GM23338 (cell line): Measurements from ENCODE around the gene ILF2. TPM values are rescaled to one million over a fixed set of nuclear protein-coding genes. Genes with fewer than 3 reads are reported as not detected.

ENCODE experiments used
- ATAC-seq: fragments of 200-7000 bp; cut with Tn5 transposase; 3 replicates; pipeline ENCODE4 v1.9.1; 2020
- DNase-seq: peaks from one replicate; pipeline ENCODE4 v3.0.0-alpha.2; 2015; ENCODE audit warnings: low spot score
- H2AFZ ChIP-seq: fragments of 200-600 bp; sonication (generic); 2 replicates; pipeline ENCODE4 v1.8.0; 2016; ENCODE audit warnings: antibody characterized with exemption, mild to moderate bottlenecking, moderate library complexity
- H3F3A ChIP-seq: fragments of 200-600 bp; sonication (generic); replicated peaks from 2 replicates; pipeline ENCODE4 v1.8.0; 2017; ENCODE audit warnings: antibody characterized with exemption, mixed run types, low read depth
- H3K27ac ChIP-seq: fragments of 200-600 bp; sonication (generic); 2 replicates; pipeline ENCODE4 v1.6.1; 2016; ENCODE audit warnings: low read depth
- H3K27me3 ChIP-seq: fragments of 200-600 bp; sonication (generic); 2 replicates; pipeline ENCODE4 v1.8.0; 2016; ENCODE audit warnings: mild to moderate bottlenecking, mixed run types, moderate library complexity; ENCODE audit not compliant: insufficient read depth
- H3K36me3 ChIP-seq: fragments of 200-600 bp; sonication (generic); 2 replicates; pipeline ENCODE4 v1.8.0; 2016; ENCODE audit warnings: mild to moderate bottlenecking; ENCODE audit not compliant: insufficient read depth
- H3K4me1 ChIP-seq: fragments of 200-600 bp; sonication (generic); 2 replicates; pipeline ENCODE4 v1.8.0; 2016; ENCODE audit warnings: mild to moderate bottlenecking, moderate library complexity; ENCODE audit not compliant: insufficient read depth
- H3K4me2 ChIP-seq: fragments of 200-600 bp; sonication (generic); 2 replicates; pipeline ENCODE4 v1.7.1; 2017; ENCODE audit warnings: mixed run types
- H3K4me3 ChIP-seq: fragments of 200-600 bp; sonication (generic); 2 replicates; pipeline ENCODE4 v1.6.1; 2016; ENCODE audit warnings: mixed run types
- H3K79me2 ChIP-seq: fragments of 200-600 bp; sonication (generic); replicated peaks from 2 replicates; pipeline ENCODE4 v1.8.0; 2017; ENCODE audit warnings: mild to moderate bottlenecking; ENCODE audit not compliant: insufficient read depth
- H3K9me2 ChIP-seq: fragments of 200-600 bp; sonication (generic); 2 replicates; pipeline ENCODE4 v1.8.0; 2017; ENCODE audit not compliant: insufficient read depth
- H4K20me1 ChIP-seq: fragments of 200-600 bp; sonication (generic); replicated peaks from 2 replicates; pipeline ENCODE4 v1.8.0; 2017; ENCODE audit warnings: mild to moderate bottlenecking; ENCODE audit not compliant: insufficient read depth
- H3K27ac Mint-ChIP-seq: 2 replicates; pipeline ENCODE4 v1.8.0; 2020; ENCODE audit warnings: inconsistent platforms, mild to moderate bottlenecking, moderate library complexity, mixed read lengths
- H3K27me3 Mint-ChIP-seq: 3 replicates; pipeline ENCODE4 v1.8.0; 2022; ENCODE audit warnings: low read depth, mild to moderate bottlenecking, moderate library complexity, mixed read lengths, inconsistent platforms; ENCODE audit not compliant: insufficient read depth, poor library complexity
- H3K36me3 Mint-ChIP-seq: 3 replicates; pipeline ENCODE4 v1.8.0; 2021; ENCODE audit warnings: low read depth, mild to moderate bottlenecking, inconsistent platforms, moderate library complexity, mixed read lengths
- H3K4me1 Mint-ChIP-seq: 3 replicates; pipeline ENCODE4 v1.8.0; 2020; ENCODE audit warnings: mild to moderate bottlenecking, inconsistent platforms, mixed read lengths
- H3K4me3 Mint-ChIP-seq: 3 replicates; pipeline ENCODE4 v1.8.0; 2021; ENCODE audit warnings: moderate library complexity, mild to moderate bottlenecking, inconsistent platforms, mixed read lengths
- H3K9me3 Mint-ChIP-seq: 3 replicates; pipeline ENCODE4 v1.8.0; 2020; ENCODE audit warnings: moderate library complexity, mild to moderate bottlenecking, inconsistent platforms, mixed read lengths
- POLR2AphosphoS5 ChIP-seq: IDR thresholded peaks from 2 replicates; pipeline ENCODE4 v1.6.1; 2016; ENCODE audit warnings: antibody characterized with exemption, low read depth
- polyA plus RNA-seq: library from polyadenylated mRNA; unstranded; fragments of >200 nt; fragmentation: Nextera tagmentation; extraction: Ambion mirVana; gene quantifications from 2 replicates; pipeline ENCODE4 v1.2.1, GENCODE V29; 2016
- total RNA-seq: library from RNA; depleted of rRNA; stranded (reverse); fragments of >200 nt; shearing (Covaris generic); gene quantifications from 2 replicates; pipeline ENCODE4 v1.2.3, GENCODE V29; 2014
- TF ChIP-seq, protein P1 (sequence below), 2 experiments: fragments of 200-600 bp in 1 of 2; sonication (generic) in 1 of 2; conservative IDR thresholded peaks; 2 replicates each; pipeline versions ENCODE4 v1.5.1 to v1.6.1; 2016 to 2017; ENCODE audit warnings: antibody characterized with exemption in 2 of 2, low read depth in 2 of 2, mild to moderate bottlenecking in 2 of 2, moderate library complexity in 1 of 2
- TF ChIP-seq, protein P2 (sequence below): fragments of 250-450 bp; sonication (Bioruptor Pico); IDR thresholded peaks from 2 replicates; pipeline ENCODE4 v1.5.0; 2020; ENCODE audit warnings: mild to moderate bottlenecking, moderate library complexity
- TF ChIP-seq, protein P3 (sequence below): IDR thresholded peaks from 2 replicates; pipeline ENCODE4 v1.6.1; 2016; ENCODE audit warnings: antibody characterized with exemption

The ILF2 gene
- total and polyA plus RNA-seq, 2 experiments from 2014 or later = 214 to 337 TPM

DNA sequence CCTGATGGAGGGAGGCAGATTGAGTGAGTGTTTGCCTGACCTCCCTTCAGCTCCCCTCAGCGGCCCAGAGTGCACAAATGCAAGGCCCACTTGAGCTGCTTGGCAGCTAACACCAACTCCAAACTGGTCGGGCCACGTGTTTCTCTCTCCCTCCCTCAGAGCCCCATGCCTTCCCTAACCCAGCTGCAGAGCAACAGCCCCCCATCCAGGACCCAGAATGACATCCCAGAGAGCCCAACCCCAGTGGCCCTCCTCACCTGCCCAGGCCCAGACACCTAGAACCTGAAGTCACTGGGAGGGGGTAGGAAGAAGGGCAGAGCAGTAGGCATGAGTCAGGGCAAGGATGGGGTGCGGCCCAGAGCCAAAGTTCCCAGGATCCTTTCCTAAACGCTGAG lies 53.9 kb downstream of the ILF2 start:
- H3K79me2 ChIP-seq = no peaks in the 10 kb centered on the region
- H3K4me3 ChIP-seq = no peak overlapping the region
- H3F3A ChIP-seq = no peaks in the 10 kb centered on the region
- no peak overlapping the region for H3K4me3 Mint-ChIP-seq
- H4K20me1 ChIP-seq = no peaks in the 10 kb centered on the region
- DNase-seq = no peak
- H3K27ac ChIP-seq = no peak overlapping the region
- H3K27ac Mint-ChIP-seq = no peak overlapping the region
- no peaks in the 10 kb centered on the region for H3K36me3 ChIP-seq
- no peaks in the 10 kb centered on the region for H3K27me3 ChIP-seq
- peak overlapping the region; percentile 74; the same call in 1 of the 2 replicates for H2AFZ ChIP-seq
- peaks cover 30% of the 10 kb centered on the region for H3K4me1 Mint-ChIP-seq
- peaks cover 11% of the 10 kb centered on the region for H3K36me3 Mint-ChIP-seq
- no peaks in the 10 kb centered on the region for H3K9me2 ChIP-seq
- H3K27me3 Mint-ChIP-seq = peaks cover 14% of the 10 kb centered on the region
- no peak overlapping the region for H3K4me2 ChIP-seq
- TF ChIP-seq POLR2AphosphoS5 = no peak
- TF ChIP-seq, protein P1, sequence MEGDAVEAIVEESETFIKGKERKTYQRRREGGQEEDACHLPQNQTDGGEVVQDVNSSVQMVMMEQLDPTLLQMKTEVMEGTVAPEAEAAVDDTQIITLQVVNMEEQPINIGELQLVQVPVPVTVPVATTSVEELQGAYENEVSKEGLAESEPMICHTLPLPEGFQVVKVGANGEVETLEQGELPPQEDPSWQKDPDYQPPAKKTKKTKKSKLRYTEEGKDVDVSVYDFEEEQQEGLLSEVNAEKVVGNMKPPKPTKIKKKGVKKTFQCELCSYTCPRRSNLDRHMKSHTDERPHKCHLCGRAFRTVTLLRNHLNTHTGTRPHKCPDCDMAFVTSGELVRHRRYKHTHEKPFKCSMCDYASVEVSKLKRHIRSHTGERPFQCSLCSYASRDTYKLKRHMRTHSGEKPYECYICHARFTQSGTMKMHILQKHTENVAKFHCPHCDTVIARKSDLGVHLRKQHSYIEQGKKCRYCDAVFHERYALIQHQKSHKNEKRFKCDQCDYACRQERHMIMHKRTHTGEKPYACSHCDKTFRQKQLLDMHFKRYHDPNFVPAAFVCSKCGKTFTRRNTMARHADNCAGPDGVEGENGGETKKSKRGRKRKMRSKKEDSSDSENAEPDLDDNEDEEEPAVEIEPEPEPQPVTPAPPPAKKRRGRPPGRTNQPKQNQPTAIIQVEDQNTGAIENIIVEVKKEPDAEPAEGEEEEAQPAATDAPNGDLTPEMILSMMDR (conservative IDR thresholded peaks at IDR 0.05; ENCODE audit: low read depth in 2 of 2) = no peak
- TF ChIP-seq, protein P2, sequence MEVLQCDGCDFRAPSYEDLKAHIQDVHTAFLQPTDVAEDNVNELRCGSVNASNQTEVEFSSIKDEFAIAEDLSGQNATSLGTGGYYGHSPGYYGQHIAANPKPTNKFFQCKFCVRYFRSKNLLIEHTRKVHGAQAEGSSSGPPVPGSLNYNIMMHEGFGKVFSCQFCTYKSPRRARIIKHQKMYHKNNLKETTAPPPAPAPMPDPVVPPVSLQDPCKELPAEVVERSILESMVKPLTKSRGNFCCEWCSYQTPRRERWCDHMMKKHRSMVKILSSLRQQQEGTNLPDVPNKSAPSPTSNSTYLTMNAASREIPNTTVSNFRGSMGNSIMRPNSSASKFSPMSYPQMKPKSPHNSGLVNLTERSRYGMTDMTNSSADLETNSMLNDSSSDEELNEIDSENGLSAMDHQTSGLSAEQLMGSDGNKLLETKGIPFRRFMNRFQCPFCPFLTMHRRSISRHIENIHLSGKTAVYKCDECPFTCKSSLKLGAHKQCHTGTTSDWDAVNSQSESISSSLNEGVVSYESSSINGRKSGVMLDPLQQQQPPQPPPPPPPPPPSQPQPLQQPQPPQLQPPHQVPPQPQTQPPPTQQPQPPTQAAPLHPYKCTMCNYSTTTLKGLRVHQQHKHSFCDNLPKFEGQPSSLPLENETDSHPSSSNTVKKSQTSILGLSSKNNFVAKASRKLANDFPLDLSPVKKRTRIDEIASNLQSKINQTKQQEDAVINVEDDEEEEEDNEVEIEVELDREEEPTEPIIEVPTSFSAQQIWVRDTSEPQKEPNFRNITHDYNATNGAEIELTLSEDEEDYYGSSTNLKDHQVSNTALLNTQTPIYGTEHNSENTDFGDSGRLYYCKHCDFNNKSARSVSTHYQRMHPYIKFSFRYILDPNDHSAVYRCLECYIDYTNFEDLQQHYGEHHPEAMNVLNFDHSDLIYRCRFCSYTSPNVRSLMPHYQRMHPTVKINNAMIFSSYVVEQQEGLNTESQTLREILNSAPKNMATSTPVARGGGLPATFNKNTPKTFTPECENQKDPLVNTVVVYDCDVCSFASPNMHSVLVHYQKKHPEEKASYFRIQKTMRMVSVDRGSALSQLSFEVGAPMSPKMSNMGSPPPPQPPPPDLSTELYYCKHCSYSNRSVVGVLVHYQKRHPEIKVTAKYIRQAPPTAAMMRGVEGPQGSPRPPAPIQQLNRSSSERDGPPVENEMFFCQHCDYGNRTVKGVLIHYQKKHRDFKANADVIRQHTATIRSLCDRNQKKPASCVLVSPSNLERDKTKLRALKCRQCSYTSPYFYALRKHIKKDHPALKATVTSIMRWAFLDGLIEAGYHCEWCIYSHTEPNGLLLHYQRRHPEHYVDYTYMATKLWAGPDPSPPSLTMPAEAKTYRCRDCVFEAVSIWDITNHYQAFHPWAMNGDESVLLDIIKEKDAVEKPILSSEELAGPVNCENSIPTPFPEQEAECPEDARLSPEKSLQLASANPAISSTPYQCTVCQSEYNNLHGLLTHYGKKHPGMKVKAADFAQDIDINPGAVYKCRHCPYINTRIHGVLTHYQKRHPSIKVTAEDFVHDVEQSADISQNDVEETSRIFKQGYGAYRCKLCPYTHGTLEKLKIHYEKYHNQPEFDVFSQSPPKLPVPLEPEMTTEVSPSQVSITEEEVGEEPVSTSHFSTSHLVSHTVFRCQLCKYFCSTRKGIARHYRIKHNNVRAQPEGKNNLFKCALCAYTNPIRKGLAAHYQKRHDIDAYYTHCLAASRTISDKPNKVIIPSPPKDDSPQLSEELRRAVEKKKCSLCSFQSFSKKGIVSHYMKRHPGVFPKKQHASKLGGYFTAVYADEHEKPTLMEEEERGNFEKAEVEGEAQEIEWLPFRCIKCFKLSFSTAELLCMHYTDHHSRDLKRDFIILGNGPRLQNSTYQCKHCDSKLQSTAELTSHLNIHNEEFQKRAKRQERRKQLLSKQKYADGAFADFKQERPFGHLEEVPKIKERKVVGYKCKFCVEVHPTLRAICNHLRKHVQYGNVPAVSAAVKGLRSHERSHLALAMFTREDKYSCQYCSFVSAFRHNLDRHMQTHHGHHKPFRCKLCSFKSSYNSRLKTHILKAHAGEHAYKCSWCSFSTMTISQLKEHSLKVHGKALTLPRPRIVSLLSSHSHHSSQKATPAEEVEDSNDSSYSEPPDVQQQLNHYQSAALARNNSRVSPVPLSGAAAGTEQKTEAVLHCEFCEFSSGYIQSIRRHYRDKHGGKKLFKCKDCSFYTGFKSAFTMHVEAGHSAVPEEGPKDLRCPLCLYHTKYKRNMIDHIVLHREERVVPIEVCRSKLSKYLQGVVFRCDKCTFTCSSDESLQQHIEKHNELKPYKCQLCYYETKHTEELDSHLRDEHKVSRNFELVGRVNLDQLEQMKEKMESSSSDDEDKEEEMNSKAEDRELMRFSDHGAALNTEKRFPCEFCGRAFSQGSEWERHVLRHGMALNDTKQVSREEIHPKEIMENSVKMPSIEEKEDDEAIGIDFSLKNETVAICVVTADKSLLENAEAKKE (CRISPR knock-in tag) = no peak
- TF ChIP-seq, protein P3, sequence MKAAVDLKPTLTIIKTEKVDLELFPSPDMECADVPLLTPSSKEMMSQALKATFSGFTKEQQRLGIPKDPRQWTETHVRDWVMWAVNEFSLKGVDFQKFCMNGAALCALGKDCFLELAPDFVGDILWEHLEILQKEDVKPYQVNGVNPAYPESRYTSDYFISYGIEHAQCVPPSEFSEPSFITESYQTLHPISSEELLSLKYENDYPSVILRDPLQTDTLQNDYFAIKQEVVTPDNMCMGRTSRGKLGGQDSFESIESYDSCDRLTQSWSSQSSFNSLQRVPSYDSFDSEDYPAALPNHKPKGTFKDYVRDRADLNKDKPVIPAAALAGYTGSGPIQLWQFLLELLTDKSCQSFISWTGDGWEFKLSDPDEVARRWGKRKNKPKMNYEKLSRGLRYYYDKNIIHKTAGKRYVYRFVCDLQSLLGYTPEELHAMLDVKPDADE = no peak
- peaks cover 10% of the 10 kb centered on the region; the same call in 1 of the 2 replicates for H3K4me1 ChIP-seq
- H3K9me3 Mint-ChIP-seq = no peaks in the 10 kb centered on the region
- no peak for ATAC-seq
